ENCODE data around the gene LIN7A.
"Not testable (repeated sequence)": the region's sequence is repeated elsewhere in the genome, so short reads cannot be mapped to it uniquely, and the experiment has no call there.

LIN7A gene

DNA sequence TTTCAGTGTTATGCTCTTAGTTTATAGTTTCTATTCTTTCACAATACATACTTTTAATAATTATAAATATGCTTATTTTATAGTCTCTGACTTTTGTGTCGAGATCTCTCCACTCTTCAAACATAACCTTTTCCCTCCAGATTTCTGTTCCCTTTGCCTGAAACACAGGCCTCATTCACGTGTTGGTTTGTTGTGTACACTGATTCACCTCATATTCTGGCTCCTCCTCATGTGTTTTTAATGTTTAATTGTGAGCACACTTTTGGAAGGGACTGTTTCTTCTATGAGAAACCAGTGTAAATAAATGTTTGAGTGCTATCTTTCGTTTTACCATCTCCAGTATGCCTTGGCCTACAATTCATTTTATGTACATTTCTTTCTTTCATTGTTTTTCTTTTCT, 20.1 kb downstream of the LIN7A start:
- no peak for DNase-seq

DNA sequence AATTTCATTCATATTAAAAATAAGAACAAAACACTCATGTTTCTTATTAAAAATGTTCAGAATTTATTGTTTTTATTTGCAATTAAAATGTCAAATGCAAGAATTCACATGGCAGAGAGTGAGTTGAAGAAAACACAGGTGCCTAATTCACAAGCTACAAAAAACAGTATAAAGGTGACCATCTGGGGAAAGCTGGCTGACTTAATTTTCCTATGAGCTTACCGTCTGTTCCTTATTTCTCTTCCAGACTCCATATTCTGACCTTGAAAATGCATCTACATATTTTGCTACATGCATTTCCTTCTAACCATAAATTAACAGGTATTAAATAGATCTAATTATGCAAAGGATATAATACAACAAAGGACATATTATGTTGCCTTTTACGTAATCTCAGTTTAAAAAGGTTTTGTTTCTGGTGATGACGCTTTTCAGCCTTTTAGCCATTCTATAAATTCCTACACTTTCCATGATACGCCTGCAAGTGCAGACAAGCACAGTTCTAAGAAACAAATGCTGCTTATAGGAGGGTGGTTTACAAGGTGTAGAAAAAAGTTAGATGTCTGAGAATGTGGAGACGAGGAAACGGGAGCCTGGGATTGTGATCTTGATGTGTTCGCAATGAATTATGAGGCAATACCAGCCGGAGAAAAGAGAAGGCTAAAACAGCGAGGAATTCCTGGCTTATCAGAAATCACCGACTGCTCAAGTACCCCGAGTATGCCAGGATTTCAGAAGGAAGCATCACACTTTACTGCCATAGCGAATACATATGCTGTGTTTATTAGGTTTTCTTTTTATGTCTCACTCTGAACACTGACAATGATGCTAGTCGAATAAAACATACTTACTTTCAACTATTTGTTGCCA, 24.6 kb downstream of the LIN7A start:
- DNase-seq: no peak

GRCh38 chr12:80909370-80909769, 28.4 kb downstream of the LIN7A start:
- no peak for DNase-seq

DNA sequence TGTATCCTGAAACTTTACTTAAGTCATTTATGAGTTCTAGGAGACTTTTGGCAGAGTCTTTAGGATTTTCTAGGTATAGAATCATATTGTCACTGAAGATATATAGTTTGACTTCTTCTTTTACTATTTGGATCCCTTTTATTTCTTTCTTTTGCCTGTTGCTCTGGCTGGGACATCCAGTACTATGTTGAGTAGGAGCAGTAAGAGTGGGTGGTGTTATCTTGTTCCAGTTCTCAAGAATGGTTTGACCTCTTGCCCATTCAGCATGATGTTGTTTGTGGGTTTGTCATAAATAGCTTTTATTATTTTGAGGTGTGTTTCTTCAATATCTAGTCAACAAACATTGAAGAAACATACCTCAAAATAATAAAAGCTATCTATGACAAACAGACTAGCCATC, 35.0 kb downstream of the LIN7A start:
- DNase-seq: no peak

DNA sequence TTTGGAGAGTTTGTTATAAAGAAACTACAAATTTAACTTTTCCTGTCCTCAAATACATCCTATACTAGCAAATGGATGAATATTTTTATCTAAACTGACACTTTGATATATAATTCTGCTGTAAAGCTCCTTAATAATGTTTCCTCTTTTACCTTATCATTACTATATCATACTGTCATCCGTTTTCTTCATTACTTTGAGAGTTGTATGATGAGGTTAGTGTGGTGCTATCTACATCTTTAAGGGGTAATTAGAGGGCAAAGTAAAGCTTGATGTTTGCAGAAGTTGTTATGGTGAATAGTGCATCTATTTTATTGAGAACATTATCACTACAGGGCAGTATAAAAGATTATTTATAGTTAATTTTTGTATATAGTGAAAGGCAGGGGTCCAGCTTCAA, 36.1 kb downstream of the LIN7A start:
- no peak for DNase-seq

DNA sequence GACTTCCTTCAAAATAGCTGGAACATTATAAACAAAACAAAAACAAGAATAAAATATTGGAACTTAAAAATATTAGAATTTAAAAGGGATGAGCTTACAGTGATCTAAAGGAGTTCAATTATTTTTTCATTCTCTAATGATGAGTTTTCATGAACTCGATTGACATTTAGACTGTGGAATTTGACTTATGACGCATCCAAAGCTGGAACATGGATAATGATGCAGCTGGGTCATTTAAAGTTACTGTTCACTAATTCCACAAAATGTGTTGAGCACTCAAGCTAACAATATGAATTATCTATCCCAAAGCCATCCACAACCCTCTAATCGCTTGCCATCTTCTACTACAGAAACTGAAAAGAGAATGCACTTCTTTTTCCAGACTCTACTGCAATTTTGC, 42.5 kb downstream of the LIN7A start:
- no peak for DNase-seq

- DNase-seq: no peak
These were observed 43.6 kb downstream of the LIN7A start for GRCh38 chr12:80894179-80894578.

DNA sequence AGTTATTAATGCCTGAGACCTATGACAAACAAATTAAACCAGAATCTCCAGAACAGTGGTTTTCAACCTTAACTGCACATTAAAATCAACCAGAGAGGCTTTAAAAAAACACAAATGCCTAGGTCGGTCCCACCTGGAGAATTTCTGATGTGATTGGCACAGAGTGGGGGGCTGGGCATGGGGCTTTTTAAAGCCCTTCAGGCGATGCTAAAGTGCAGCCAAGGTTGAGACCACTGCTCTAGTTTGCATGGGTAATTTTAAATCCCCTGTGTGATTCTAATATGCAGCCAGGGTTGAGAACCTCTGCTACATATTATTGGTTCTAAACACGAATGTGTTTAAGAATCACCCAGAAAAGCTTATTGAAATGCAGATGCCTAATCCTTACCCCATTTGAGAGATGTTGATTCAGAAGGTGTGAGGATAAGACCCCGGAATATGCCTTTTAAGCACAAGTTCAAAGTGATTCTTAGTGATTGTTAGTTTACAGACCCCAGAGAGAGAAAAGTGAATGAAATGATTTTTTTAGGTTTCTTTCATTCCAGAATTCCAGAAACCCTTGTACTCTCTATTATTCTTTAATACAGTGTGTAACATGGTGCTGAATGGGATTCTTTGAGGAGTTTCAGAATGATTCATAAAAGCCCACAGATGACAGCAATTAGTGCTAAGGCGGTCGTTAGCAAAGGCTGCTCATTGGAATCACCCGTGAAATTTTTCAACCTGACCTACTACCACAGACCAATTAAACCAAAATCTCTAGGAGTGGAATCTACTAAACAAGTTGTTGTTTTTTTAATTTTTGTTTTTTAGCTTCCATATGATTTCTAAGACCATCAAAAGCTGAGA, 44.9 kb downstream of the LIN7A start:
- no peak for DNase-seq

- no peak for DNase-seq
These were observed 53.1 kb downstream of the LIN7A start for GRCh38 chr12:80884651-80885050.

DNA sequence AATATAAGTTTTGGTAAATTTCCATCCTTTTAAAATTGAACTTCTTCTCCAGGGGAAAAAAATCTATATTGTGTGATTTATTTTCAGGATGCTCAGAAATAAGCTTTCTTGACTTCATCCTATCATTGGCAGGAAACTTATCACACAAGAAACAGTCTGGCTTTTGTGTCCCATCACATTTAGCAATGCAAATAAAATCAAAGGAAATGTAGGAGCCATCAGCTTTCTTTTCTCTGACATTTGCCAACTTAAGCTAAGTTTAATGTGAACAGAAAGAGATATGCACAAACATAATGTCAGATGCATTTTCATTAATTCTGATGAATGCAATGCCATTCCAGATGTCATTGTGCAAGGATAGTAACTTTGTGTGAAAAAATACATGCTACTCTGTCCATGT, 56.6 kb downstream of the LIN7A start:
- DNase-seq: no peak

GRCh38 chr12:80878452-80878851, 59.3 kb downstream of the LIN7A start:
- not testable (repeated sequence) for DNase-seq

- DNase-seq: no peak
These were observed 59.9 kb downstream of the LIN7A start for GRCh38 chr12:80877721-80878265.

GRCh38 chr12:80872053-80872452, 65.7 kb downstream of the LIN7A start:
- no peak for DNase-seq

DNA sequence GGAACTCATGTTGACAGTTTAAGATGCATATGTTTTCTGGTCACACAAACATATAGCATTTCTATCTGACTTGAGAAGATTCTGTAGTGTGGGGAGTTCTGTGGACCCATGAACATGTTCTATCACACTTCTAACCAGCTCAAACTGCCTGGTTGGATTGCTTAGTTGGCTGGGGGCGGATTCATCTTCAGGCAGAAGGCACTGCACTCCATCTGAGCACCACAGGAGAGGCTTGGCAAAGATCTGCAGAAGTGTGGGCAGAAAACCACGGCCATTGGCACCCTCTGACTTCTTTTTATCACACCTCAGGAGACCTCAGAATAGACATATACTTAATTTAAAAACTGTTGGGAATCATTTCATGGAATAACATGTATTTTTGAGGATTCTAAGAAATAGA, 68.5 kb downstream of the LIN7A start:
- no peak for DNase-seq

DNA sequence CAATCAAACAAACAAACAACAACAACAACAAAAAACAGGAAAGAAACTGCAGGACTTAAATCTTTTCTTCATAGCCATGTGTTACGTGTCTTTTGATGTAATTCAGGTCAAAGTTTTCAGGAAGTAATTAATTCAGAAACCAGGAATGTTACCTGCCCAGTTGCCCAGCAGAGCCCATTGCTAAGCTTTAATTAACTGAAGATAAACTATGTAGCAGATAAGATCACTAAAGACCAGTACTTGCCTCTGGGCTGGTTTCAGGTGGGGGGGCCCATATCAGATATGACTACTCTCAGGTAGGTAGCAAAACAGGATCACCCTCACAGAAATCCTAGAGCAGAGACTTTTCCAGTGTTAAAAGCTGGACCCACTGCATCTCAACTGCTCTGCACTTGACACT, 69.2 kb downstream of the LIN7A start:
- DNase-seq: no peak

DNA sequence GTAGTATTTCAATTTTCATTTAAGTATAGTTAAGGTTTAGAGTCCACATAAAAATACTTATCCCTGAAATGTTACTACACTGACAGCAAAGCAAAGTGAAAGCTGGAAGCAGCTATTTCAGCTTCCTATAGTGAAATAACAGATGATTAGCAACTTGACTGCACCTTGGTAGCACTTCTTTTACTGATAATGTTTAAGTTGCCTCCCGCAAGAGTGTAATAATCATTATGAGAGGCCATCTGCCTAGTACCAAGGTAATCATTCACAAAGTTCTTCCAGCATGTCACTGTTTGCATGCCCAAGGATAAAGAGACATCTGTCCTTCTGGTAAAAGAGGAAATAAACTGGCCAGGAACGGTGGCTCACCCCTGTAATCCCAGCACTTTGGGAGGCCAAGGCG, 69.8 kb downstream of the LIN7A start:
- DNase-seq: no peak

- DNase-seq: no peak
These were observed 73.5 kb downstream of the LIN7A start for GRCh38 chr12:80864046-80864735.

DNA sequence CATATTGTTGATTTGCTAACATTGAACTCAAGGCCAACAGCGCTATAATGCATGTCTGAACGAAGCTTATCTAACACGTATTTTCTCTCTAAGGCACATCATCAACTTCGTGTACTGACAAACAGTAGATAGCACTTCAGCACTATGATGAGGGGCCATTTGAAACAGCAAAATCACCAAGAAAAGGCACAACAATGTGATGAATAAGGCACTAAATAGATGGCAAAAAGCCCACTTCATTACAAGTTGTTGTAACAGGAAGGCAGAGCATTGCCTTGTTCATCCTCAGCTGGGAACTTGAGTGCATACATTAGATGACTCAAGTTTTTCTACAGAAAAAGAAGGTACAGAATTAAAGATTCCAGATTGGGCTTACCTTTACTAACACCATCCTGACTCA, 75.2 kb downstream of the LIN7A start:
- DNase-seq: no peak

GRCh38 chr12:80861641-80862378, 75.9 kb downstream of the LIN7A start:
- DNase-seq: no peak

- no peak for DNase-seq
These were observed 76.8 kb downstream of the LIN7A start for GRCh38 chr12:80860928-80861327.

- no peak for DNase-seq
These were observed 77.5 kb downstream of the LIN7A start for GRCh38 chr12:80860206-80860605.

DNA sequence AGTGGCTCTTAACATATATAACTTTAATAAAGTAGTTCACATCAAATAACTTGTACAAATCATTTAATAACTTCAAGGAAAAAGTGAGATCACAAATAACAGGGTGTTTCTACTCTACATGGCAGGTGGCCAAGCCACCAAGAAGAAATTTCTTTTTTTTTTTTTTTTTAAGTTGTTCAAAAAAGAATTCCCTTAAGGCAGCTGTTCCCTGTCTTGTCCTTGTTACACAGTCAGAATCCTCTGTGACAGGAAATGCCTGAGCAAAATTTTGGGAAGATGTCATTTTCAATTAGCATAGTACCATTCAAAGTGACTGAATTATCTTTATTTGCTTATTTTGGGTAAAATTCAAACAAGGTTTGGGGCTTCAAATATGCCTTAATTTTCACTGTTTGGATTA, 79.4 kb downstream of the LIN7A start:
- no peak for DNase-seq

- DNase-seq: no peak
These were observed 80.4 kb downstream of the LIN7A start for GRCh38 chr12:80857311-80857710.

Data from NCI-H510A (cell line).